GM12865 (cell line): Measurements from ENCODE around the gene NUMB.

Experiments
- DNase-seq: peaks from one replicate; pipeline ENCODE4 v3.0.0; 2010; ENCODE audit warnings: low read depth
- H3K4me3 ChIP-seq: 2 replicates; pipeline ENCODE4 v1.5.1; 2011; ENCODE audit warnings: mild to moderate bottlenecking, low read depth, low read length, control low read depth
- TF ChIP-seq, protein P1 (sequence below): IDR thresholded peaks from 2 replicates; pipeline ENCODE4 v1.5.1; 2011; ENCODE audit warnings: low read length, control low read depth, low read depth, inconsistent platforms; ENCODE audit not compliant: insufficient read depth; ENCODE audit errors: missing control alignments

NUMB gene

GRCh38 chr14:73474952-73475351 lies 16.6 kb upstream of the NUMB start:
- H3K4me3 ChIP-seq, result no peak overlapping the region
- DNase-seq, result no peak
- TF ChIP-seq, protein P1, sequence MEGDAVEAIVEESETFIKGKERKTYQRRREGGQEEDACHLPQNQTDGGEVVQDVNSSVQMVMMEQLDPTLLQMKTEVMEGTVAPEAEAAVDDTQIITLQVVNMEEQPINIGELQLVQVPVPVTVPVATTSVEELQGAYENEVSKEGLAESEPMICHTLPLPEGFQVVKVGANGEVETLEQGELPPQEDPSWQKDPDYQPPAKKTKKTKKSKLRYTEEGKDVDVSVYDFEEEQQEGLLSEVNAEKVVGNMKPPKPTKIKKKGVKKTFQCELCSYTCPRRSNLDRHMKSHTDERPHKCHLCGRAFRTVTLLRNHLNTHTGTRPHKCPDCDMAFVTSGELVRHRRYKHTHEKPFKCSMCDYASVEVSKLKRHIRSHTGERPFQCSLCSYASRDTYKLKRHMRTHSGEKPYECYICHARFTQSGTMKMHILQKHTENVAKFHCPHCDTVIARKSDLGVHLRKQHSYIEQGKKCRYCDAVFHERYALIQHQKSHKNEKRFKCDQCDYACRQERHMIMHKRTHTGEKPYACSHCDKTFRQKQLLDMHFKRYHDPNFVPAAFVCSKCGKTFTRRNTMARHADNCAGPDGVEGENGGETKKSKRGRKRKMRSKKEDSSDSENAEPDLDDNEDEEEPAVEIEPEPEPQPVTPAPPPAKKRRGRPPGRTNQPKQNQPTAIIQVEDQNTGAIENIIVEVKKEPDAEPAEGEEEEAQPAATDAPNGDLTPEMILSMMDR, result no peak

DNA sequence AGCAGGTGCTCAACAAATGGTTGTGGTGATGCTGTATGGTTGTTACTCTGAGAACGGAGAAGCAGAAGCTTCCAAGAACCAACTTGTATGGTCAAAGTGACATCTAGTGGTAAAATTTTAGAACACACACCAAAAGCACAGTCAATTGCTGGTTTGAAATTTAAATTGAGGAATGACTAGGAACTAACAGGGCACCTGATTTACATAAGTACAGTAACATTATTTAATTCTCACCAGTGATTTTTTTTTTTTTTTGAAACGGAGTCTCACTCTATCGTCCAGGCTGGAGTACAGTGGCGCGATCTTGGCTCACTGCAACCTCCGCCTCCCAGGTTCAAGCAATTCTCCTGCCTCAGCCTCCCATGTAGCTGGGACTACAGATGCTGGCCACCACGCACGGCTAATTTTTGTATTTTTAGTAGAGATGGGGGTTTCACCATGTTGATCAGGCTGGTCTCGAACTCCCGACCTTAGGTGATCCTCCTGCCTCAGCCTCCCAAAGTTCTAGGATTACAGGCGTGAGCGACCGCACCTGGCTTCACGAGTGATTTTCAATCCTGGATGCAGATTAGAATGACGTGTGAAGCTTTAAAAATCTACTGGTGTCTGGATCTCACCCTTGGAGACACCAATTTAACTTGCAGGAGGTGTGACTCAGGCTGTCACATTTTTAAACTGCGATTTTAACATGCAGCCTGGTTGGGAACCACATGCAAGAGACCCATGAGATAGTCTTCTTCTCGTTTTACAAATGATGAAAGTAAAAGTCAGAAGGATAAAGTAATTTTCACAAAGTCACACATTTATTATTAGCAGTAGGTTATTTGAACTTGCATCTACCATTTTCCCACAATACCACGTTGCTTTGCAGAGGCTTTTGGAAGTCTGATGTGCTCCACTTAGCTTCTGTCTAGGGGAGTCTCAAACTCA lies 14.1 kb upstream of the NUMB start:
- TF ChIP-seq, protein P1, result peak; percentile 53
- H3K4me3 ChIP-seq, result no peak overlapping the region
- peak; percentile 84 for DNase-seq

- H3K4me3 ChIP-seq, result no peak overlapping the region
- no peak for DNase-seq
- TF ChIP-seq, protein P1, result no peak
Measured at GRCh38 chr14:73471582-73472184, 13.3 kb upstream of the NUMB start.

GRCh38 chr14:73468828-73469375 lies 10.6 kb upstream of the NUMB start:
- H3K4me3 ChIP-seq, result no peak overlapping the region
- DNase-seq, result no peak
- TF ChIP-seq, protein P1, result no peak

DNA sequence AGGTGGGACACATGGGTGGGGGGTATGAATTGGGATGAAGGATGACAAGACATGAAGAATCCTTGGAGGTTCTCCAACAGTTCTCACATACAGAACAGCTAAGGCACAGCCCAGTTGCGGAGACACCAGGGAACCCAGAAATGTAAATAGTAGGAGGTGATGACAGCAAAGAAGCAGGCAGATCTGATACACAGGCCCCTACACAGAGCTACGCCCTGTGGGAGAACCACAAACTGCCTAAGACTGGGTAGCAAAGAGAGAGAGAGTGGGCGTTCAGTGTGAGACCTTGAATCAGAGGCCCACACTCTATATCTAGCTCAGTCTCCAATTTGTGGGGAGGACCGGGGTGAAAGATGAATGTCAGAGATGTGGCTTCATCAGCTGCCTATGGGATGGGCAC lies 9.5 kb upstream of the NUMB start:
- H3K4me3 ChIP-seq, result no peak overlapping the region
- peak; percentile 20 for DNase-seq
- TF ChIP-seq, protein P1, result no peak

DNA sequence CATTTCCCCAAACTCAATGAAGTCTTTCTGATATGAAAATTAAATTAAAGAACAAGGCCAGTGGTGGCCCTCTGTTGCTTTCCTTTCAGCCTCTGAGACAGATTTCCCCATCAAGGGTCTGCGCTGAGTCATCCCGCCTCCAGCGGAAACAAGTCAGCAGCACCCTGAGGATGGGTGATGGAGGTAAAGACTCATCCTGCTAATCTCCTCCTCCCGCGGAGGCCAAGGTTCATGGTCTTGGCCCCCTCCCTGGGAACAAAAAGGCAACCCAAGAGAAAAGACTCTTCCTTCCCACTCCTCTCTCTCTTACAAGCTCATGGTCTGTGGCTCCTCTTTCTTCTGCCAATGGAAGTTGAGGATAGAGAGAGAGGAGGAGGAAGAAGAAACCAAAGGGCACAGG lies 9.0 kb upstream of the NUMB start:
- no peak overlapping the region for H3K4me3 ChIP-seq
- DNase-seq, result no peak
- TF ChIP-seq, protein P1, result no peak

DNA sequence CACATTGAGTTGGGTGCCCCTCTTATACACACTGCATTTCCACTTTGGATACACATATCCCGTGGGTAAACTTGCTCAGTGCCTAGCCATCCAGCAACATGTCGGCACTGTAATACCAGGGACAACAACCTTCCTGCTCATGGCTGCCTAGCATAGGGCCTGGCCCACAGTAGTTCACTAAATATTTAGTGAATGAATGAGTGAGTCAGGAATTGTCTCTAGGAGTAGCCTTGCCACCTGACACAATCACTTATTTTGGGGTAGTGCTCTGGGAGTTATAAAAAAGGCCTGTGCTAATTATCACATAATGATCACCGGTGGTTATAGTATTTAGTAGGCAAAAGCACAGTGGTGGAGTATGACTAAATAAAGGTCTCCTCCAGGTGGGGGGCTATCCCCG lies 8.5 kb upstream of the NUMB start:
- TF ChIP-seq, protein P1, result no peak
- no peak overlapping the region for H3K4me3 ChIP-seq
- DNase-seq, result no peak
